ENCODE results near the gene ELMO3. TPM values are rescaled to one million over a fixed set of nuclear protein-coding genes. Genes with fewer than 3 reads are reported as not detected.

The ELMO3 gene
- total and polyA plus RNA-seq, 2 donors from 2014 or later: 24.2 to 33.1 TPM

GRCh38 chr16:67166110-67166547 lies 32.8 kb upstream of the ELMO3 start:
- Histone ChIP-seq H3K9me3 (ENCODE audit: control insufficient read depth in 2 of 3, insufficient read depth in 1 of 3, low read length in 3 of 3) (no peaks in the 10 kb centered on the region), H3K27ac (ENCODE audit: low read depth in 2 of 2, low read length in 2 of 2) (no peak overlapping the region), H3K36me3 (ENCODE audit: control insufficient read depth in 2 of 3, insufficient read depth in 3 of 3, low read length in 3 of 3) (no peaks in the 10 kb centered on the region), H3K27me3 (ENCODE audit: control insufficient read depth, insufficient read depth, low read length) (peaks cover 48% of the 10 kb centered on the region), H3K4me3 (ENCODE audit: low read length in 3 of 3) (no peak overlapping the region), H3K9ac (ENCODE audit: low read length in 3 of 3) (no peak overlapping the region), H3K4me1 (ENCODE audit: control insufficient read depth in 2 of 3, insufficient read depth in 2 of 3, low read depth in 1 of 3, low read length in 3 of 3) (peaks cover 0 to 50% (median 7%) of the 10 kb centered on the region in 3 donors)
- peak in 1 of 5 donors; percentile 50 for DNase-seq
- intact Hi-C loops (cut with DNase I): no loop called here
- no peak for TF ChIP-seq CTCF (IDR thresholded peaks at IDR 0.05; ENCODE audit: borderline replicate concordance, extremely low read depth, insufficient read depth)
- FAIRE-seq: no peak

DNA sequence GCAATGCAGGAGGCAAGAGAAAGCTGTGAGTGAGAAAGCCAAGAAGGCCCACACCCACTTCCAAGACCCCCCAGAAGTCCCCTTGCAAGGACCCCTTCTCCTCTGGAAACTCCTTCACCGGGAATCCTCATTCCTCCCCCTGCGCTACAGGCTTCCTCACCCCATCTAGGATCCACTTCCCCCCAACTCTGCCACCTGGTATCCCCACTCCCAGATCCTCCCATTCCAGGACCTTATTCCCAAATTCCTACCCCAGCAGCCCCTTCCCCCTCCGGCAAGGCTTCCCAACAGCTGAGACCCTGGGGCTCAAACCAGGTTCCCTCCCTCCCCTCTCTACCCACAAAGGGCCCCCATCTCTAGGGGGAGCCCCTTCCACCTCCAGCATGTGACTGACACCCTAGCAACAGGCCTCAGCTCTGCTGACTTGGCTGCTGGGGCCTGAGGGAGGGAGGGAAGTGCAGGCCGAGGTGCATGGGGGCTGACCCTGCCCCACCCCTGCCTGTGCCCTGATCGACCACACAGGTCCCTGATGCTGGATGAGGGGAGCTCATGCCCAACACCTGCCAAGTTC lies 32.2 kb upstream of the ELMO3 start:
- Histone ChIP-seq H3K27ac (ENCODE audit: low read depth in 2 of 2, low read length in 2 of 2) (no peak overlapping the region), H3K4me3 (ENCODE audit: low read length in 3 of 3) (no peak overlapping the region), H3K27me3 (ENCODE audit: control insufficient read depth, insufficient read depth, low read length) (peaks cover 44% of the 10 kb centered on the region), H3K4me1 (ENCODE audit: control insufficient read depth in 2 of 3, insufficient read depth in 2 of 3, low read depth in 1 of 3, low read length in 3 of 3) (peaks cover 0 to 48% (median 4%) of the 10 kb centered on the region in 3 donors), H3K9me3 (ENCODE audit: control insufficient read depth in 2 of 3, insufficient read depth in 1 of 3, low read length in 3 of 3) (no peaks in the 10 kb centered on the region), H3K36me3 (ENCODE audit: control insufficient read depth in 2 of 3, insufficient read depth in 3 of 3, low read length in 3 of 3) (no peaks in the 10 kb centered on the region), H3K9ac (ENCODE audit: low read length in 3 of 3) (no peak overlapping the region)
- TF ChIP-seq CTCF (IDR thresholded peaks at IDR 0.05; ENCODE audit: borderline replicate concordance, extremely low read depth, insufficient read depth): no peak
- FAIRE-seq: no peak
- DNase-seq: no peak
- intact Hi-C loops (cut with DNase I): no loop called here

DNA sequence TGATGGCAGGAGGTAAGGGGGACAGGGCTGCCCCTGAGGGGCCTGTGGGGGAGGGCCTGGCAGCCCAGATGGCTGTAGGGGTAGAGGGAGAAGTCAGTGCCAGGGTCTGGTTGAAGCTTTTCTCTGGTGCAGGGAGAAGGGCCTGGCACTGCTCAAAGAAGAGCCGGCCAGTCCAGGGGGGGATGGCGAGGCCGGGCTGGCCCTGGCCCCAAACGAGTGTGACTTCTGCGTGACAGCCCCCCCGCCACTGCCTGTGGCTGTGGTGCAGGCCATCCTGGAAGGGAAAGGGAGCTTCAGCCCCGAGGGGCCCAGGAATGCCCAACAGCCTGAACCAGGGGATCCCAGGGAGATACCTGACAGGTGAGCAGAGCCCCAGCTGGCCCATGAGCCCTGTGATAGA lies 31.3 kb upstream of the ELMO3 start:
- TF ChIP-seq CTCF (IDR thresholded peaks at IDR 0.05; ENCODE audit: borderline replicate concordance, extremely low read depth, insufficient read depth): no peak
- Histone ChIP-seq H3K9ac (ENCODE audit: low read length in 3 of 3) (no peak overlapping the region), H3K4me1 (ENCODE audit: control insufficient read depth in 2 of 3, insufficient read depth in 2 of 3, low read depth in 1 of 3, low read length in 3 of 3) (peaks cover 0 to 43% (median 4%) of the 10 kb centered on the region in 3 donors), H3K36me3 (ENCODE audit: control insufficient read depth in 2 of 3, insufficient read depth in 3 of 3, low read length in 3 of 3) (no peaks in the 10 kb centered on the region), H3K9me3 (ENCODE audit: control insufficient read depth in 2 of 3, insufficient read depth in 1 of 3, low read length in 3 of 3) (no peaks in the 10 kb centered on the region), H3K27ac (ENCODE audit: low read depth in 2 of 2, low read length in 2 of 2) (no peak overlapping the region), H3K4me3 (ENCODE audit: low read length in 3 of 3) (no peak overlapping the region), H3K27me3 (ENCODE audit: control insufficient read depth, insufficient read depth, low read length) (peaks cover 38% of the 10 kb centered on the region)
- intact Hi-C loops (cut with DNase I): no loop called here
- DNase-seq: no peak
- FAIRE-seq: no peak

- Histone ChIP-seq H3K4me3 (ENCODE audit: low read length in 3 of 3) (no peak overlapping the region), H3K4me1 (ENCODE audit: control insufficient read depth in 2 of 3, insufficient read depth in 2 of 3, low read depth in 1 of 3, low read length in 3 of 3) (peaks cover 0 to 39% (median 4%) of the 10 kb centered on the region in 3 donors), H3K9me3 (ENCODE audit: control insufficient read depth in 2 of 3, insufficient read depth in 1 of 3, low read length in 3 of 3) (no peaks in the 10 kb centered on the region), H3K27ac (ENCODE audit: low read depth in 2 of 2, low read length in 2 of 2) (no peak overlapping the region), H3K27me3 (ENCODE audit: control insufficient read depth, insufficient read depth, low read length) (peaks cover 37% of the 10 kb centered on the region), H3K9ac (ENCODE audit: low read length in 3 of 3) (no peak overlapping the region), H3K36me3 (ENCODE audit: control insufficient read depth in 2 of 3, insufficient read depth in 3 of 3, low read length in 3 of 3) (no peaks in the 10 kb centered on the region)
- intact Hi-C loops (cut with DNase I): no loop called here
- DNase-seq (no peak), FAIRE-seq (no peak)
- TF ChIP-seq CTCF (IDR thresholded peaks at IDR 0.05; ENCODE audit: borderline replicate concordance, extremely low read depth, insufficient read depth): no peak
Observed at GRCh38 chr16:67169011-67169451, 29.9 kb upstream of the ELMO3 start.
